Activated CD4-positive, alpha-beta T cell treated with anti-CD3 and anti-CD28 coated beads for 4 hours (primary cell): Measurements from ENCODE around the gene ZIC2.

Experiments
- DNase-seq, 2 donors: peaks; one replicate each; pipeline ENCODE4 v3.0.0-alpha.2; 2020

Gene ZIC2

DNA sequence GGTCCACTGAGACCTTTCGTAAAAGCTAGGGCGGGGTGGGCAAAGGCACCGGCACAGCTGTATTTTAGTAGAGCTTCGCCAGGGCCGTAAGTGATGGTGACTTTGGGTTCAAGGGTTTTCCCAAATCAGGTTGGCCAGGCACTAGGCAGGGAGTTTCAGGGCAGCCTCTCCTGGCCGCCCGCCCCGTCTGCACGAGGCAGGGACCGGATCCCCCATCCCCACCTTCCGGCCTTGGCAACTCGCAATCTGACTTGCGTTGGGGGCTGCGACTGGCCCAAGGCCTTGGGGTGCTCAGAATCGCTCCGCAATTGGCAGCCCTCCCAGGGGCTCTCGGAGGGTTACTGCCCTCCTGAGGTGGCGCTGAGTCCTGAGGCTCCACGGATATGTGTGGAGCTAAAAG is 6.0 kb upstream of the ZIC2 start:
- DNase-seq = no peak

DNA sequence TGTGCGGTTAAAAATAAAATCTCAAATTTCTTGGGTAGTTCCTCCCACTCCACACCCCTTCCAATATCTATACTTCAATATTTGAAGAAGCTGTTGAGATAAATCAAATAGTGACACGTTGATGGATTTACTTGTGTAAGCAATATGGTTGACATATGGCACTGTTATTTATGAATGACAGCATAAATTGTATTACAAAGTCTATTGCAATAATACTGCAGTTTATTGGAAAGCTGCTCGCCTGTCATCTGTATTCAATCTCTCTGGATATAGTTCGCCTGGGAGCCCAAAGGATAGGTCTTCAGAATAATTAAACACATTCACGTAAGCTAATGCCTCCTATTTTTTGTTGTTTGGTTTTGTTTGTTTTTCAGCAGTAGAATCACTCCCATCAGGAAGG is 5.0 kb upstream of the ZIC2 start:
- no peak for DNase-seq

DNA sequence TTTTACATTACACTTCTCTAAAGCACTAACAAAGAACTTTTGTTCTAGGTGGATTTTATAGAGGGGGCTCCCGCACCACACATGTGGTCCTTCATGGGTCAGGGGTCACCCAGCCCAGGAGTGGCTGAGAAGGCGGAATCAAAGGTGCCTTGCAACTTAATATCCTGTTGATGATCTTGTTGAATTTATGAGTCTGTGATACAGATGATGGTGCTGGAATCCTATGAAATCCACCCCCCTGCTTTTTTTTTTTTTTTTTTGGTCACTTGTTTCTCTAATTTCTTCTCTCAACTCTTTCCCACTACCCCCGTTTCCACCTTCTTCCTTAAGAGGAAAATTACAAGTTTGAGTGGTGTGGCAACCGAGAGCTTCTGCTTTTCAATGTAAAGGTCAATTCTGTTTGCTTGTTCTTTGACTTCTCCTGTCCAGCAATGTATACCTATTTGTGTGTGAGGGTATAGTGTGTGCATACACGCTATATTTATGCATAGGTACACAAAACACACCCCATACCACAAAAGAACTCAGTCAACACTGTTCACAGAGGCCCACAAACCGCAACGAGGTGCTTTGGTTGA is 4.2 kb upstream of the ZIC2 start:
- no peak for DNase-seq

DNA sequence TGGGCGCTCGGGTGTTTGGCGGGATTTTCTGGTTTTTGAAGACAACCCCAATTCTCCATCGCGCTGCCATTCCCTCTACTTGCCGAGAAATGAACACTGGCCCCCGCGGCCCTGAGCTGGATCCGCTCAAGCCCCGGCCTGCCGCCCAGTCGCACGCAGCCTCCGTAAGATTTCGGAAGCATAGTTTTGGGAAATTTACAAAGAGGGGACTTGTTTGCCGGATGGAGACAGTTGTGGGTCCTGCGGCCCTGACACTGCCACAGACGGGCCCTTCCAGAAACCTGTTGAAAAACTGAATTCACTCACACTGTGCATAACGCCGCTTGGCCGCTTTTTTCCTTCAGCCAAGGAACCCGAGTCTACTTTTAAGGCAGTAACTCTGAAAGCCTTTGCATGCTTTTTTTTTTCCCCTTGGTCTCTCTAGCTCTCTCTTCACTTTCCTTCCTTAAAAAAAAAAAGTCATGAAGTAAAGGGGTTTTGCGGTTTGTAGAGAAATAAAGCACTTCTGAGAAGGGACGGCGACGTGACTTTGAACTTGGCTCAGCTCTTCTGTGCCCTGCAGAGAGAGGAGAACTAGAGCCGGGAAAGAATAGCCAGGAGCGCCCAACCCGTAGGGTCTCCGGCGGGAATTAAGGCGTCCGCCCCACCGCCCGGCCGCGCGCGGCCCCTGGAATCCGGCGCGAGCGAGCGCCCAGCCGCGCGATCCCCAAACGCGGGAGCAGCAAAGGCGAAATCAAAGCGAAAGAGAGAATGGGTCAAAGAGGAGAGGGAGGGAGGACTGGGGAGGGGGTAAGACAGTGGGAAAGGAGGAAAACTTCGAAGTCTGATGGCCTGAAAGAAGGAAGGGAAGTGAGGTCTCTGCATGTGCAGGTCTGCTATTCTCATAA is 3.4 kb upstream of the ZIC2 start:
- DNase-seq = no peak

DNA sequence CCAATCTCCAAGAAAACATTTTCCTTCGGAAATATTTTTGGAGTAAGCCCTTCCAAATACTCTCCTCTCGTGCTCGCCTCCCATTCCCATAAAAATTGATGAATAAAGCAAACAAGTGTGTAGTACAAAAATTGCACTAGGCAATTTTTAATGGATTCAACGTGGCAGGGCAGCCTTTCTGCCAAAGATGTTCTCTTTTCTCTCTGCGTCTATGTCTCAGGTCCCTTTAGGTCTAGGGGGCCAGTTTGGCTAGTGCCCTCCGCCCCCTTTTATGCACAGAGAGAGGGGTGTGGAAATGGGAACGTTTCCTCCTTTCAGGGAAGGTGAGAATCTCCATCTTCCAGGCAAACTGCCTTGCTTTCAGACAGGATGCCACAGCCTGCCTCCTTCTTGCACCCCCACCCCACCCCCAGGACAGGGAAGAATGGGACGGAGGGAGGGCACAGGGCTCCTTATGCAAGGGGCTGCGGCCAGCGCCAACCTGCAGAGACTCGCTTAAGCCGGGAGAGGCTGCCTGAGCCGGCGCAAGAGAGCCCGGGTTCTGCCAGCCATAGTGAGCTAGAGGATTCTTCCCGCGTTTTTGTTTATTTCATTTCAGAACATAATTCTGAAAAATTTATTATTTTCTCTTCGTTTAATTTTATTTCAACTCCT is 2.7 kb upstream of the ZIC2 start:
- DNase-seq = no peak

DNA sequence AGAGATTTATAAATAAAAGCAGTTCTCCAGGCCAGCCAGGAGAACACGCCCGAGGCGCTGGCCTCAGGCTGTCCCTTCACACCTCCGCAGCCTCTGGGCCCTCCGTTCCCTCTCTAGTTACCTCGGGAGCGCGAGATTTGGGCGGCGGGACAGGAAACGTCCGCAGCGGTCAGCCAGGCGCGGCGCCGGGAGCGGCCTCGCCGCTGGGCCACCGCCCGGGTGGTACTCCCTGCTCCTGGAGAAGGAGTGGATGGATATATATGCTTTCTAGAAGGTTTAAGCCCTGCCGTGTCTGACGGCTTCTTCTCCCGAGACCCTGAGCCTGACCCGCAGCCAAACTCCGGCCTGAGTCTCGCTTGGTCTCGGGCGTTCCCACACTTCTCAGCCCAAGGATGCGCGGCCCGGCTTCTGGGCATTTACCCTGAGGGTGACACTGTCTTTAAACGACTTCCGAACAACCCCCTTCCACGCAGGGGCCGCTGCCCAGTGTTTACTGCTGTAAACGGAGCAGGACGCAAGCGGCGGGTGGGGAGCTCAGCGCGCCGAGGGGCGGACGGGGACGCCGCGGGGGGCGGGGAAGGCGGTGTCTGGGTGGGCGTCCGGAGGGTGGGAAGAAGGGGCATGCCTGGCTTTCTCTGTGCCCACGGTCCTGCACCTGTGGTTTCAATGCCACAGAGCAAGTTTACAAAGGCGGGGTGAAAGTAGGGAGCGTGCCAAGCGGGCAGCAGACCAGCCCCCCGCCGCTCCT is 2.0 kb upstream of the ZIC2 start:
- no peak for DNase-seq

DNA sequence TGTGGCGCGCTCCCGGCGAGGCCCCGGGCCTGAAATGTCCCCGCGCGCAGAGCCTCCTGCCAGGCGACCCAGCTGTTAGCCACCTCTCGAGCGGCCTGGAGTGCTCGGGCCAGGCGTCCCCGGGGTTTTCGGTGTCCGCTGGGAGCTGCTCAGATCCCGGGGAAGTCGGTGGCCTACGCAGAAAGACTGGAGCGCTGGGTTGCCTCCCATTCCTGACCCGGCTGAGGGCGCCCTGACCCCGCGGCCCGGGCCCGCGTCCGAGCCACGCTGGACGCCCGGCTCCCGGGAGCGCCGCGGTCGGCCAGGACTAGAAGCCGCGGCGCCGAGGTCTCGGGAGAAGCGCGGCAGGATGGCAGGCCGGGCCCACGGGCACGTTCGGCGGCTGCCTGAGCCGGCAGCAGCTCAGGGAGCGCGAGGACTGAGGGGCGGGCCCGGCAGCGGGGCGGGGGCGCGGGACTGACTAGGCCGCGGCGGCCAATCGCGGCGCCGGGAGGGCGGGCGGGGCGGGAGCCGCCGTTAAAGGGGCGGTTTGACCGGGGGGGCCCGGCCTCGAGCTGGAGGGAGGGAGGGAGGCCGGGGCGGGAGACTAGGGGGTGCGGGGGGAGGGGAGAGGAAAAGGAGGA is 1.3 kb upstream of the ZIC2 start:
- DNase-seq = peak; percentile 51 to 53

DNA sequence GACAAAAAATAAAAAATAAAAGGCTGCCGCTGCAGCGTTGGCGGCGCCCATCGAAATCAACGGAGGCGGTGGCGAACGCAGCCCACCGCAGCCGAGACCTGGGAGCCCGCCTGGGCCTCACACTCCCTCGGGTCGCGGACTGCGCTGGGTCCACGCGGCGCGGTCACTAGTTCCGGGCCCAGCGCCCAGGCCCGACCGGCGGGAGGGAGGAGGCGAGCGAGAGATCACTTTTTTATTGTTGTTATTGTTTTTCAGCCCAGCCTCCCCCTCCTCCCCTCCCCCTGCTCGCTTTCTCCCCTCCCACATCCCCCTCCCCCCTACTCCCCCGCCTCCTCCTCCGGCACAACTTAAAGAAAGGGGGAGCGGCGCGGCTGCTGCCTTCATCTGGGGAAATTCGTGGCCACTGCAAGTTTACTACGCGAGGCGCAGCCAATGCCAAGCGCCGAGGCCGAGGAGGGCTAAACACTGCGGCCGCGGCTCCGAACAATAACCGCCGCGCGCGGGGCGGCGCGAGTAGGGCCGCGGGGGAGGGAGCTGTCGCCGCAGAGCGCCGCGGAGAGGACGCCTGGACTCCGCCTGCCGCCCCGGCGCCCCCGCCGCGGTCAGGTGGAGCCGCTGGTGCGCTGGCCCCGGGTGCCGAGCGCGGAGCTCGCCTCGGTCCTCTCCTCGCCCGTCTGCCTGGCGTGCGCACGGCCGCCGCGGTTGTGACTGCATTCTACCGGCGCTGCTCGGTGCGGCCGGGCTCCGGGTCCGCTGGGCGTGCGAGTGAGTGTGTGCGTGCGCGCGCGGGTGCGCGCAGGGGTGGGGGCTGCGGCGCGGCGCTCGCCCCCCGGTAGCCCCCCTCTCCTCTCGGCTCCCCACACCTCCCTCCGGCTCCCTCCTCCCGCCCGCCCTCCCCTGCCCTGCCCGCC is 505 bp upstream of the ZIC2 start:
- no peak for DNase-seq

DNA sequence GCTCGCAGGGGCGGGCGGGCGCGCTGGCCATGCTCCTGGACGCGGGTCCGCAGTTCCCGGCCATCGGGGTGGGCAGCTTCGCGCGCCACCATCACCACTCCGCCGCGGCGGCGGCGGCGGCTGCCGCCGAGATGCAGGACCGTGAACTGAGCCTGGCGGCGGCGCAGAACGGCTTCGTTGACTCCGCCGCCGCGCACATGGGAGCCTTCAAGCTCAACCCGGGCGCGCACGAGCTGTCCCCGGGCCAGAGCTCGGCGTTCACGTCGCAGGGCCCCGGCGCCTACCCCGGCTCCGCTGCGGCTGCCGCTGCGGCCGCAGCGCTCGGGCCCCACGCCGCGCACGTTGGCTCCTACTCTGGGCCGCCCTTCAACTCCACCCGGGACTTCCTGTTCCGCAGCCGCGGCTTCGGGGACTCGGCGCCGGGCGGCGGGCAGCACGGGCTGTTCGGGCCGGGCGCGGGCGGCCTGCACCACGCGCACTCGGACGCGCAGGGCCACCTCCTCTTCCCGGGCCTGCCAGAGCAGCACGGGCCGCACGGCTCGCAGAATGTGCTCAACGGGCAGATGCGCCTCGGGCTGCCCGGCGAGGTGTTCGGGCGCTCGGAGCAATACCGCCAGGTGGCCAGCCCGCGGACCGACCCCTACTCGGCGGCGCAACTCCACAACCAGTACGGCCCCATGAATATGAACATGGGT is 599 bp downstream of the ZIC2 start:
- no peak for DNase-seq

DNA sequence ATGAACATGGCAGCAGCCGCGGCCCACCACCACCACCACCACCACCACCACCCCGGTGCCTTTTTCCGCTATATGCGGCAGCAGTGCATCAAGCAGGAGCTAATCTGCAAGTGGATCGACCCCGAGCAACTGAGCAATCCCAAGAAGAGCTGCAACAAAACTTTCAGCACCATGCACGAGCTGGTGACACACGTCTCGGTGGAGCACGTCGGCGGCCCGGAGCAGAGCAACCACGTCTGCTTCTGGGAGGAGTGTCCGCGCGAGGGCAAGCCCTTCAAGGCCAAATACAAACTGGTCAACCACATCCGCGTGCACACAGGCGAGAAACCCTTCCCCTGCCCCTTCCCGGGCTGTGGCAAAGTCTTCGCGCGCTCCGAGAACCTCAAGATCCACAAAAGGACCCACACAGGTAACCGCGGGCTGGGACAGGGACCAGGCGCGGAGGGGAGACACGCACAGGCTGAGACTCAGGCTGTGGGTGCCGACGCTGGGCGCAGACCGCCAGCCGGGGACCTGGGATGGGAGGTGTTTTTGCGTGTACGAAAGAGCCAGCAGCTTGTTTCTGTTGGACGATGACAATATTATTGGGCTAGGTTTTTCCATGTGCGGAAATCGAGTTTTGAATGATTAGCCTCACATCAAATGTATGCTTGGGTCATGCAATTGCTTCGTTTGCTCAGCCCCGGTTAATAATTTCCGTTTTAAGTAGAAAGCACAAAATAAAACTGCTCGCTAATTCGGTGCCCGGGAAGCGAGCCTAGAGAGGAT is 1.3 kb downstream of the ZIC2 start:
- DNase-seq = no peak

DNA sequence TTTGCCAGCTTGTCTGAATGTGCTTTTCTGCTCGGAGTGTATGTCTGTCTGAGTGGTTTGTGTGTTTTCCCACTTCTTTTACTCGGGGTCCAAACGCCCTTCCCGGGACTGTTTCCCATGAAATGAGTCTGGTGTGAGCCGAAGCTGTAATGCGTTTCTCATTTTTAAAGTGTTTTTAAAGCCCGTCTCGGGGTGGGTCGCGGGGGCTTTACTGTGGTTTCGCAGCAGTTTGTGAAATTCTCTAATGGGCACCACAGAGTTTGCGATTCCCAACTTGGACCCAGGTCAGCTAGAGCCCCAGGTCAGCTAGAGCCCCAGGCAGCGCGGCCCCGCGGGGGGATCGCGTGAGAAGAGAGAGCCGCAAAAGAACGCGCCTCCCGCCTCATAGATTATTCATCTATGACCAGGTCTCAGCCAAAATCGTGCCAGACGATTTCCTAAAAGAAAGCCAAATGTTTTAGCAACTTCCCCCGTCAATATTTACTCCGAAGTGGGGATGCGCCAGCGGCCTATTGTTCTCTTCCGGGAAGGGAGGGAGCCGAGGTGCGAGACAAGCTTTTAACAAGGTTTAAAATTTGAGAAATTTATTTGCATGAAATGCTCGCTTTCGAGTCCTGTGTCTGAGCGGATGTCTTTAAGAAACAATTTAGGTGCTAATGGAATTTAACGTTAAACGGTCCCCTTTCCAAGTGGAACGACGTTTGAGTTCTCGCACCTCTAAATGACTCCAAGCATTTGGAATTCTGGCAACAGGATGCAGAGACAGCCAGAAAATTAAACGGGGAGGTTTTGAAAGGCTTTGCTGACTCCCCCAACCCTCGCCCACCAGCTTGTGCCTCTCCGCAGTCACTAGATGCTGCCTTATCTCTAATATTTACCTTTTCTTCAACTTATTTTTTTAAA is 2.2 kb downstream of the ZIC2 start:
- no peak for DNase-seq

DNA sequence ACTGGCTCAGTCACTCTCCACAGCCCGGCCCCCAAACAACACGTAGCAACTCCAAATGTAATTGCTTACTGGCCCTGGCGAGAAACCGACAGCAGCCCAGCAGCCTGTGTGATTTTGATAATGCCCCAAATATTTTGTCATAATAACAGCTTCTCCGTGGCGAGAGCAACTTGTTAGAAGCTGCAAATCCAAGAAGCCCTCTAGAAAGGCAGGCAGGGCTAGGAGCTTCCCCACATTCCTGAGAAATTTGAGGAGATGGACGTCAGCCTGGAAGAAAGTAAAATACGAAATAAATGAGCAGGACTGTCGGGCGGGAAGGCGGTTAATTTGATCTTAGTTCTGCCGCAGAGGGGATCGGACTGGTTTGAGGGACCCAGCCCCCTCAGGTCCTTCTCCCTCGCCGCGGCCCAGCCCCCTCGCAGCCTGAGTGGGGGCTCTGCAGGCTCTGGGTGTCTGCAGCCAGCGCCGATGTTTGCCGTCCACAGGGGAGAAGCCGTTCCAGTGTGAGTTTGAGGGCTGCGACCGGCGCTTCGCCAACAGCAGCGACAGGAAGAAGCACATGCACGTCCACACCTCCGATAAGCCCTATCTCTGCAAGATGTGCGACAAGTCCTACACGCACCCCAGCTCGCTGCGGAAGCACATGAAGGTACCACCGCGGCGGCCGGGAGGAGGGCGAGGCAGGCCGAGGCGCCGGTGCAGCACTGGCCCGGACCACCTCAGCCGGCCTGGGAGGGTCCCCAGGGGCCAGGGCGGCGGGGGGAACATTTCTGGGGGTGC is 3.1 kb downstream of the ZIC2 start:
- no peak for DNase-seq

DNA sequence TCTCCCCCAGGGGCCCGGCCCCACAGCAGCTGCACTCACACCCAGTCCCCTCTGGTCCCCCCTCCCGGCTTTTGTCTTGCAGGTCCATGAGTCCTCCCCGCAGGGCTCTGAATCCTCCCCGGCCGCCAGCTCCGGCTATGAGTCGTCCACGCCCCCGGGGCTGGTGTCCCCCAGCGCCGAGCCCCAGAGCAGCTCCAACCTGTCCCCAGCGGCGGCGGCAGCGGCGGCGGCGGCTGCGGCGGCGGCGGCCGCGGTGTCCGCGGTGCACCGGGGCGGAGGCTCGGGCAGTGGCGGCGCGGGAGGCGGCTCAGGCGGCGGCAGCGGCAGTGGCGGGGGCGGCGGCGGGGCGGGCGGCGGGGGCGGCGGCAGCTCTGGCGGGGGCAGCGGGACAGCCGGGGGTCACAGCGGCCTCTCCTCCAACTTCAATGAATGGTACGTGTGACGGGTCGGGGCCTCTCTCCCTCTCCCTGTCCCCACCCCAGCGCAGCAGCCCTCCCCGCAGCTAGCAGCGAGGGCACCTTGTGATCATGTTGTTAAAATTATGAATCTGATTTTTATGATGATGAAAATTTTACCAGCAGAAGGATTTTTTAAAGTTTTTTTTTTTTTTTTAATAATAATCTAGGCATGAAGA is 3.8 kb downstream of the ZIC2 start:
- no peak for DNase-seq

DNA sequence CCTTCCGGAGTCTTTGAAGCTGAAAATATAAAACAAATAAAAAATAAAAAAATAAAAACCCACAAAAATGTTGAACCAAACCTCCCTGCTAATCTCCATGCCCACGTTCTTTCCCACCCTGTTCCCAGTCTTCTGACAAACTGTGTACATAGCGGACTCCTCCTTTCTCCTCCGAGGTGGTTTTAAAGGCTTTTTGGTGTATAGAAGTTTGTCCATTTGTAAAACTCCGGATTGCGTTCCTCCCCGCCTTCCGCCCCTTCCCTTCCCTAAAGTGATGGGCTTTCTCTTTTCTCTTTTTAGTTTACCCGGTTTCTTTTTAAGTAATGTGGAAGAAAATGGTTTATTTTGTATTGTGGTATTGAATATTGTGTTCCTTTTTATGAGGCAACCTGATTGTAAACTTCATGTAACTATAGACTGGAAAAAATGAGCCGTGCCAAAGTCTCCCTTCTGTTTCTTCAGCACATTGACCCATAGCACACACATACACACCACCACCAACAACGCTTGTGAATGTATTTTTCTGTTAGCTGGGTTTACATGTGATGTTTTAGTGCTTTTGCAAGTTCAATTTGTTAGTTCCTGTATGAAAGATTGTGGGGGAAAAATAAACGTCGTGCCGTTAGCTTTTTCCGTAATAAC is 4.4 kb downstream of the ZIC2 start:
- DNase-seq = no peak

DNA sequence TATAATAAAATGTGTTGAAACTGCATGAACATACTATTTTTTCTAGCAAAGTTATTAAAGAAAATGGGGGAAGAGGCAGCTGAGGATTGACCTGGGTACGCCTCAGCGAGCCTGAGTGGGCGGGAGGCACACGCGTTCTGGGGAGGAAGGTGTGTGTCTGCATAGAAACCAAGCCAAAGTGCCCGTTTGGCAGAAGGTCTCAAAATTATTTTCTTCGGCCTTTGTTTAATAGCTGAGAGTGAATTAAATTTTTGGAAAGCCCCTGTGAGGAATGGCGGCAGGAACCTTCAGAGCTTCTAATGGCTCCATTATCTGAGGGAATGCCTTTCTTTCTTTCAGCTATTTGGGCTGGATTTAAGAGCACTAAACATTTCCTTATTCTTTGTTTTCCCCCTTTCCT is 5.2 kb downstream of the ZIC2 start:
- DNase-seq = no peak

DNA sequence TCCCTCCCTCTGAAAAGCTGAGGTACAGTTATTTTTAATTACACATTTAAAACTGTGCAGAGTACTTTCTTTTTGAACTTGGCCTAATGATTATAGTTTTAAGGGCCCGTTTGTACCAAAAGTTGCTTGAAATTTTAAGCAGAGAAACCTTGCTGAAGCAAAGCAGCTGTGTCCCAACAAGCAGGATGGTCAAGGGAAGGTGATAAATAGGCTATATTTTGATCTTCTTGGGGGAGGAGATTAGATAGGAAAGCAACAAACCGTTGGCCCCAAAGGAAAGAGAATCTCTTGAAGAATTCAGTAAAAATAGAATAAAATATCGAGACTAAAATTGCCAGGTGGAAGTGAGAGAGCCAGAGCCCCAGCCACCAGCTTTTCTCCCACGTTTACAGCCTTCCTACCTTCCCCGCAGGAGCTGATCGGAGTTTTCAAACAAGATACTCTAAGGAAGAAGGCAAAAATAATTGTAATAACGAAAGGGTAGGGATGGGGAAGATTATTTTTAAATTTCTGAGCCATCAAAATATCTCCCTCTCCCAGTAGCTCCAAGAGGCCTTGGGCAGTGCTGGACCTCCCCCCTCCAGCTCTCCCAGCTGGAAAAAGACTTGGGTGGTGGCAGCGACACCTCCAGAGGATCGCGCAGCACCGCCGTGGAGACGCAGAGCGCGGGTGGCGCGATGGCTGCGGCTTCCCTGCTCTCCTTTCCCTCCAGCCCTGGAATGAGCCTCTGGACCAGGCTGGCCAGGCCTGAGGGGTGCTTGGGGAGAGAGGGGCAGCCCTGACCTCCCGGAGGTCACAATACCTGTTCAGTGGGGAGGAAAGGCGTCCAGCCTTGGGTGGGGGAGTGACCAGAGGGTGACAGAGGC is 5.8 kb downstream of the ZIC2 start:
- no peak for DNase-seq
